ENCODE data around the gene MFAP2.
"Not testable (repeated sequence)": the region's sequence is repeated elsewhere in the genome, so short reads cannot be mapped to it uniquely, and the experiment has no call there.

The MFAP2 gene

DNA sequence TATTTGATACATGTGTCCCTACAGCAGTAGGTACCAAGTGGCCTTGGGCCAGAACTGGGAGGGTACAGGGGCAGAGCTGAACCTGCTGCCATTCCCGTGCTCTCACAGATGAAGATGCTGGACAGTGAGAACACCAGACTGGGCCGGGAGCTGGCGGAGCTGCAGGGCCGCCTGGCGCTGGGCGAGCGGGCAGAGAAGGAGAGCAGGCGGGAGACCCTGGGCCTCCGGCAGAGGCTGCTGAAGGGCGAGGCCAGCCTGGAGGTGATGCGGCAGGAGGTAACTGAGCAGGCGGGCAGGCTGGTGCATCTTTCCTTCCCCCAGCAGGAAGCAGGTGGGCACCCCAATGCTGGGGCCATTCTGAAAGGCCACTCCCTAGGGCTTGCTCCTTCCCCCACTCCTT lies 21.9 kb downstream of the MFAP2 start:
- DNase-seq, result no peak

DNA sequence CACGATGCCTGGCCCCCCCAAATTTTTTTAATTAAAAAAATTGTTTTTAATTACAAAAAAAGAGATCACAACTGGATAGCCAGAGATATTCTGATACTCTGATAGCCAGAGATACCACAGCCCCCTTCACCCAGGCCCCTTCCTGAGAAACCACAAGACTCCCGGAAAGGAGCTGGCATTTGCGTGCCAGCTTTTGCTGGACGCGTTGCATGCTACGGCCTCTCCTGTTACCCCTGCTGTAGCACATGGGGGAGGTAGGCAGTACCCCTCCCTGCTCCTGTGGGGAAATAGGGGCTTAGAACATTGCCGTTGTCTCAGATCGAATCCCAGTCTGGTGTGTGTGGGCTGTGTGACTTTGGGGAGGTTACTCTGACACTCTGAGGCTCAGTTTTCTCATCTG lies 22.7 kb downstream of the MFAP2 start:
- no peak for DNase-seq

DNA sequence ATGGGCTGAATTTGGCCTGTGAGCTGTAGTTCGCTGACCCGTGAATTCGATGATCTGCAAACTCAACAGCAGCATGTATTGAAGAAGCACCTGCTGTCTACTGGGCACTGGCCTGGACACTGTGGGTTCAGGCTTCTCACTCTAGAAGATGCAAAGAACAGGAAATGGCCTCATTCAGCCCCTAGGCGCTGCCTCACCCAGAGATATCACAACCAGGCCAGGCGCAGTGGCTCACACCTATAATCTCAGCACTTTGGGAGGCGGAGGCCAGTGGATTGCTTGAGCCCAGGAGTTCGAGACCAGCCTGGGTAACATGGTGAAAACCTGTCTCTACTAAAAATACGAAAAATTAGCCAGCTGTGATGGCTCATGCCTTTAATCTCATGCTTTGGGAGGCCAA lies 23.6 kb downstream of the MFAP2 start:
- DNase-seq, result no peak

DNA sequence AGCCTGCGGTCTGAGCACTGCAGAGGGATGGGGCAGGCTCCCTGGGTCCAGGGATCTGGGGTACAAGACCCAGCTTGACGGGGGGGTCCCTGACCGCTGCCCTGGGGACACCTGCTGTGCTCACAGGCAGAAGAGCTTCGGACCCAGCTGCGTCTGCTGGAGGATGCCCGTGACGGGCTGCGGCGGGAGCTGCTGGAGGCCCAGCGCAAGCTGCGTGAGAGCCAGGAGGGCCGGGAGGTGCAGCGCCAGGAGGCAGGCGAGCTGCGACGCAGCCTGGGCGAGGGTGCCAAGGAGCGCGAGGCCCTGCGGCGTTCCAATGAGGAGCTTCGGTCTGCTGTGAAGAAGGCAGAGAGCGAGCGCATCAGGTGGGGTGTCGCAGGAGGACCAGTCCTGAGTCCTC lies 25.2 kb downstream of the MFAP2 start:
- no peak for DNase-seq

GRCh38 chr1:16954579-16954978 lies 25.8 kb downstream of the MFAP2 start:
- DNase-seq, result no peak

GRCh38 chr1:16952376-16952775 lies 28.0 kb downstream of the MFAP2 start:
- not testable (repeated sequence) for DNase-seq

- not testable (repeated sequence) for DNase-seq
Observed at GRCh38 chr1:16949026-16949425, 31.4 kb downstream of the MFAP2 start.

GRCh38 chr1:16948282-16948891 lies 32.0 kb downstream of the MFAP2 start:
- DNase-seq, result not testable (repeated sequence)

DNA sequence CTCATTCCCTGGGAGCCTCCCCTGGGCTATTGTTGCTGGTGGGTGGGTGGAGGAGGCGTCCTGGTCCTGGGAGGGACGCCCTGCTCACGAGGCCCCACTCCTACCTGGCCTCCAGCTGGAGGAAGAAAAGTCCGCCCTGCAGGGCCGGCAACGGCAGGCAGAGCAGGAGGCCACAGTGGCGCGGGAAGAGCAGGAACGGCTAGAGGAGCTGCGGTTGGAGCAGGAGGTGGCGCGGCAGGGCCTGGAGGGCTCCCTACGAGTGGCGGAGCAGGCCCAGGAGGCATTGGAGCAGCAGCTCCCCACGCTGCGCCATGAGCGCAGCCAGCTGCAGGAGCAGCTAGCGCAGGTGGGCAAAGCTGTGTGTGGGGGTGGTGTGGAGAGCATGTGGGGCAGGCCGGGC lies 33.8 kb downstream of the MFAP2 start:
- no peak for DNase-seq

DNA sequence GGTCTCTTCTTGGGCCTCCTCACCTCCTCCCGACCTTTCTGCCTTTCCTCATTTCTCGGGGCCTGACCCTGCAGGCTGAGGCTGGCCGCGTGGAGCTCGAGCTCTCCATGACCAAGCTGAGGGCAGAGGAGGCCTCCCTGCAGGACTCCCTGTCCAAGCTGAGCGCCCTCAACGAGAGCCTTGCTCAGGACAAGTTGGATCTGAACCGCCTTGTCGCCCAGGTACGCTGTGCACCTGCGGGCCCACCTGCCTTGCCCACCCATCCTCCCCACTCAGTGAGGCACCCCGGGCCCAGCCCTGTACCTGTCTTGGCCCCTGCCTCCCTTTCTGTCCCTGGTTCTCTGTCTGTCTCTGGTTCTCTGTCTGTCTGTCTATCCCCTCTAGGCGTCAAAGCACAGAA lies 34.2 kb downstream of the MFAP2 start:
- DNase-seq, result not testable (repeated sequence)

DNA sequence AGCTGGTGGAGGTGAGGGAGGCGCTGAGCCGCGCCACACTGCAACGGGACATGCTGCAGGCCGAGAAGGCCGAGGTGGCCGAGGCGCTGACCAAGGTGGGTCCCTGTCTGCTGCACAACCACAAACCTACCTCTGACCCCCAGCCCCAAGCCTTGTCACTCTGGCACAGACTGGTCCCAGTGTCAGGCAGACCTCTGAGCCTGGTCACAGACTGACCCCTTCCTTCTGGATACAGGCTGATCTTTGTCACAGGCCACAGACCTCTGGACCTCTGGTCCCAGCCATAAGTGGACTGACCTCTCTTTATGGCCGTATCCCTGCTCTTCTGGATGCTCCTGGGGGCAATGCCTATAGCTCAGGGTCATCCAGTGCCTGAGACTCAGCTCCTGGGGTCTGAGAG lies 34.9 kb downstream of the MFAP2 start:
- not testable (repeated sequence) for DNase-seq

DNA sequence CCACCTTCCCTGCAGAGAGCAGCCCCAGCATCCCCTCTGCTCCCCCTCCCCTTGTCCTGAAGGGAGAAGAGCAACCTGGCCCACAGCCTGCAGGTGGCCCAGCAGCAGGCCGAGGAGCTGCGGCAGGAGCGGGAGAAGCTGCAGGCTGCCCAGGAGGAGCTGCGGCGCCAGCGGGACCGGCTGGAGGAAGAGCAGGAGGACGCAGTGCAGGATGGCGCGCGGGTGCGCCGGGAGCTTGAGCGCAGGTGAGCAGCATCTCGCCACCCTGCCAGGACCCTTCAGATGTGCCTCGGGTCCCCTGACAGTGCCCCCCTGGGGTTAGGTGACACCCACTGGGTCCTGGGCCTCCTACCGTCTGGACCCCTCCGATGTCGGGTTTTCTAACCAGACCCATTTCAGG lies 36.4 kb downstream of the MFAP2 start:
- no peak for DNase-seq

DNA sequence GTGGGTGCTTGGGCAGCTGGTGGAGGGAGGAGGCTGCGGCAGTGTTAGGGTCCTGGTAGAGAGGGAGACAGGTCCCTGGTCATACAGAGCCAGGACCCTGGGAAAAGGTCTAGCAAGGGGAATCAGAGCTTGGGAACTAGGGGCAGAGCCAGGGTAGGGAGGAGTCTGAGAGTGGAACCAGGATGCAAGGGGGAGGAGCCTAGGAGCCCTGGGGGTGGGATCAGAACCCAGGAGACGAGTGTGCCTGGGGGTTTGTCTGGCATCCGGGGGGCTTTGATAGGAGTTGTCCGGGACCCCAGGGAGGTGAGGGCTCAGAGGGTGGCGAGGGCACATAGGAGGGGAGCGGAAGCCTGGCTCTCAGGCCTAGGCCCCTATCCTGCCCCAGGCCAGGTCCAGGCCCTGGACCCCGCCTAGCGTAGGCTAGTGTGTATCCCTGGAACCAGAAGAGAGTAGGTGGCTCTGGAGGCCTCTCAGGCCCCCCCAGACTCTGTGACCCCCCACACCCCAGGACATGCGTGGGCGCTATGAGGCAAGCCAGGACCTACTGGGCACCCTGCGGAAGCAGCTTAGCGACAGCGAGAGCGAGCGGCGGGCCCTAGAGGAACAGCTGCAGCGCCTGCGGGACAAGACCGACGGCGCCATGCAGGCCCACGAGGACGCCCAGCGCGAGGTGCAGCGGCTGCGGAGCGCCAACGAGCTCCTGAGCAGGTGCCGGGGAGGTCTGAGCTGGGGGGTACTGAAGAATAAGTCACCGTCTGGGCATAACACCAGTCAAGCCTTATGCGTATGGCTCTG lies 40.8 kb downstream of the MFAP2 start:
- not testable (repeated sequence) for DNase-seq

DNA sequence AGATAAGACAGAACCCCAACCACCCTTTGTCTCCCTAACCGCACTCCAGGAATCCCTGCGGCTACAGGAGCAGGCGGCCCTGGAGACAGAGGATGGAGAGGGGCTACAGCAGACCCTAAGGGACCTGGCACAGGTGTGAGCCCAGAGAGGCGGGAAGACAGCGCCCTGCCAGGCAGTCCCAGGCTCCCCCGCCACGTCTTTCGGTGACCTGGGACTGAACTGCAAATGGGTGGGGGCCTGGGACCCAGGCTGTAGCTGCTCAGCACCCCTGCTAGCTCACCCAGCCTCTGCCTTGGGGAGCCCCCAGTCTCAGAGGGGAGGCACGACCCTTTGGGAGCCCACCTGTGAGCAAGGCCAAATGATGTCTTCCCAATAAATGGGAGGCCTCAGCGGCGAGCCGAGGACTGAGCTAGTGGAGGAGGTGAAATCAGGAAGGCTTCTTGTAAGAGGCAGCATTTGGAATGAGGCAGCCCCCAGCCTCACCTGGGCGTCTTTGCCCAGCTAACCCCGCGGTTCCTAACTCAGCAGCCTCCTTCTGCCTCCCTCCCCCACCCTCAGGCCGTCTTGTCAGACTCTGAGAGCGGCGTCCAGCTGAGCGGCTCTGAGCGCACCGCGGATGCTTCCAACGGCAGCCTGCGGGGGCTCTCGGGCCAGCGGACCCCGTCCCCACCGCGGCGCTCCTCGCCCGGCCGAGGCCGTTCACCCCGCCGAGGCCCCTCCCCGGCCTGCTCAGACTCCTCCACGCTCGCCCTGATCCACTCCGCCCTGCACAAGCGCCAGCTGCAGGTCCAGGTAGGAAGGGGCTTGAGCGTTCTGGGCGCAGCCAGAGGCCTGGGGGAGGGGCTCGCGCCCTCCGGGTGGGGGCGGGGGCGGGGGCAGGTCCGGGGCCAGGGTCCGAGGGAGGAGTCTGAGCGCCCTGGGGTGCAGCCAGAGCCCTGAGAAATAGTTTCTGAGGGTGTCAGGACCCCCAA lies 41.8 kb downstream of the MFAP2 start:
- DNase-seq, result no peak

DNA sequence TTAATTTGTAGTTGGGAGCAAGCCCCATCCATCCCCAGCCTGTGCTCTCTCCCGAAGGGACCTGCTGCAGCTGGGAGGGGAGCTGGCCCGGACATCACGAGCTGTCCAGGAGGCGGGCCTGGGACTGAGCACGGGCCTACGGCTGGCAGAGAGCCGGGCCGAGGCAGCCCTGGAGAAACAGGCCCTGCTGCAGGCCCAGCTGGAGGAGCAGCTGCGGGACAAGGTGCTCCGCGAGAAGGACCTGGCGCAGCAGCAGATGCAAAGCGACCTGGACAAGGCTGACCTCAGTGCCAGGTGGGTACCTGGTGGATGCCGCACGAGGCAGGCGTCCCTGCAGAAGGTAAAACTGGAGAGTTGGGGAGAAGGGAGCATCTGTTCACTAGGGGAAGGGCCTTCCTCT lies 43.8 kb downstream of the MFAP2 start:
- DNase-seq, result not testable (repeated sequence)

GRCh38 chr1:16933945-16934344 lies 46.5 kb downstream of the MFAP2 start:
- not testable (repeated sequence) for DNase-seq

- DNase-seq, result not testable (repeated sequence)
Observed at GRCh38 chr1:16931206-16931934, 49.0 kb downstream of the MFAP2 start.

DNA sequence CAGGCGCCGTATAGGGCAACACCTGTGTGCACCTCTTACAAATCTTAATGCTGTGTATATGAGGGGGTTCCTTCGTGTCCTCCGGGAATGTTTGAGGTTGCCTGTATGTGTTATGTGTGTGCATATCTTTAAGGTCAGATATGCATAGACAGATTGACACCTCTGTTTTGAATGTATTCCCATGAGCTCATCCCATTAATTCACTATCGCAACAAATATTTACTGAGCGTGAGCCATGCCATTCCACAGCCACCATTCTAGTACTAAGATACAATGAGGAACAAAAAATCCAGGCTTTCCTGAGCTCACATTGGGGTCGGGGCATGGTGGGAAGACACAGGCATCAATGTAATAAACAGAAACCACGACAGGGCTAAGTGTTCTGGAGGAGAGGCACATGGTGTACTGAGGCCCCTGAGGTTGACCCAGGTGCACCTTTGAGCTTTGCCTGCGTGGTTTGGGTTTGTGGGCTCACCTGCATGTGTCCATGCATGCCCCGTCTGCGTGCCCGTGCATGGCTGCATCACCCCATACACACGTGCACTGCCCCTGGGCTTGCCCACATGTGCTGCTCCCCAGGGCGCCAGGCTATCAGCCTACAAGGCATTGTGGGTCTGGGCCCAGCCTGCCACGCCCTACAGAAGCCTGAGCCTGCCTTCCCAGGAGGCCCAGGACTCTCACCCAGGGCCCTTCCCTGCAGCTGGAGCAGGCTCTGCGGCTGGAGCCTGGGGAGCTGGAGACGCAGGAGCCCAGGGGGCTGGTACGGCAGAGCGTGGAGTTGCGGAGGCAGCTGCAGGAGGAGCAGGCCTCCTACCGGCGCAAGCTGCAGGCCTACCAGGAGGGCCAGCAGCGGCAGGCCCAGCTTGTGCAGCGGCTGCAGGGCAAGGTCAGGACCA lies 51.0 kb downstream of the MFAP2 start:
- DNase-seq, result not testable (repeated sequence)

GRCh38 chr1:16927711-16928485 lies 52.5 kb downstream of the MFAP2 start:
- no peak for DNase-seq

- DNase-seq, result no peak
Observed at GRCh38 chr1:16927256-16927655, 53.2 kb downstream of the MFAP2 start.

All from NCI-H82 (cell line).